Muscle of leg (tissue), 11 donors: Measurements from ENCODE around the gene ARHGAP26. TPM values are rescaled to one million over a fixed set of nuclear protein-coding genes. Genes with fewer than 3 reads are reported as not detected.

ENCODE experiments used
- DNase-seq: peaks from one replicate; pipeline ENCODE4 v3.0.0; 2013
- H3K27ac ChIP-seq: one replicate; pipeline ENCODE4 v1.5.1; 2013; ENCODE audit warnings: mild to moderate bottlenecking, low read length, control low read depth
- H3K27me3 ChIP-seq: one replicate; pipeline ENCODE4 v1.6.1; 2013; ENCODE audit warnings: low read length; ENCODE audit not compliant: control insufficient read depth, insufficient read depth
- H3K36me3 ChIP-seq: one replicate; pipeline ENCODE4 v1.6.1; 2013; ENCODE audit warnings: low read length; ENCODE audit not compliant: control insufficient read depth, insufficient read depth
- H3K4me1 ChIP-seq: one replicate; pipeline ENCODE4 v1.6.1; 2013; ENCODE audit warnings: low read length; ENCODE audit not compliant: control insufficient read depth, insufficient read depth
- H3K4me3 ChIP-seq: one replicate; pipeline ENCODE4 v1.5.1; 2013; ENCODE audit warnings: low read length, control low read depth
- H3K9me3 ChIP-seq: replicated peaks from 2 replicates; pipeline ENCODE4 v1.6.1; 2013; ENCODE audit warnings: low read depth, low read length; ENCODE audit not compliant: control insufficient read depth
- whole genome bisulfite sequencing: methylation state at CpG from one replicate; pipeline ENCODE4 v1.1.5; 2013; ENCODE audit warnings: missing lambda C conversion rate; ENCODE audit not compliant: insufficient coverage; 5-methylcytosine and 5-hydroxymethylcytosine counted together
- polyA plus RNA-seq, 8 donors: library from polyadenylated mRNA; unstranded; fragments of 120-200 nt; gene quantifications; one replicate each; pipeline versions ENCODE4 v1.2.1 to v1.2.3, GENCODE V29; 2013; ENCODE audit warnings: inconsistent platforms in 1 of 8, low replicate concordance in 1 of 8; ENCODE audit not compliant: insufficient read length in 8 of 8, insufficient read depth in 1 of 8
- total RNA-seq: library from RNA; stranded (reverse); fragments of 120-200 nt; gene quantifications from one replicate; pipeline ENCODE4 v1.2.4, GENCODE V29; 2013

The ARHGAP26 gene
- total and polyA plus RNA-seq, 9 donors, result 10.4 to 17.1 (median 13.2) TPM

- WGBS, result 57% methylated on average over 3 of the region's 8 CpGs
- H3K27me3 ChIP-seq, result no peaks in the 10 kb centered on the region
- no peaks in the 10 kb centered on the region for H3K9me3 ChIP-seq
- no peak overlapping the region for H3K27ac ChIP-seq
- peaks cover 26% of the 10 kb centered on the region for H3K4me1 ChIP-seq
- H3K4me3 ChIP-seq, result no peak overlapping the region
- H3K36me3 ChIP-seq, result no peaks in the 10 kb centered on the region
- DNase-seq, result no peak
Measured at GRCh38 chr5:142735323-142736246, 34.6 kb upstream of the ARHGAP26 start.

GRCh38 chr5:142736247-142736632, 33.9 kb upstream of the ARHGAP26 start:
- 58% methylated on average over 3 of the region's 7 CpGs for WGBS
- H3K27ac ChIP-seq, result no peak overlapping the region
- H3K4me3 ChIP-seq, result no peak overlapping the region

DNA sequence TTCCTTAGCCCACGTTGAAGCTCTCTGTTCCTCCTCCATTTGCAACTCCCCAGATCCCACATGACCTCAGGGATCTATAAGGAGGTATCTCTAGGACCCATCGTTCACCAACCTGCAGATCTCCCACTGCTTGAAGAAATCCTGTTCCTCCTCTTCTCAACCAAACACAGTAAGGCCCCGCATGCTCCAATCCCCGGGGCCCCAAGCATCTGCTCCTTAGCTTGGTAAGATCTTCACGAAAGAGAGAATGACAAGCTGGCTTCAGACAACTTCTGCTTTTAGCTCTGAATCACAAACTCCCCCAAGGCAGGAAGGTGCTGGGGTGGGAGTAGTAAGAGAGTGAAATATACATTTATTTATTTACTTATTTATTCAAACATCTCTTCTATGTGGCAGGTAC, 33.0 kb upstream of the ARHGAP26 start:
- Histone ChIP-seq H3K27ac (no peak overlapping the region), H3K27me3 (no peaks in the 10 kb centered on the region), H3K9me3 (no peaks in the 10 kb centered on the region), H3K36me3 (no peaks in the 10 kb centered on the region), H3K4me1 (peaks cover 32% of the 10 kb centered on the region), H3K4me3 (no peak overlapping the region)
- no peak for DNase-seq
- WGBS, result 51% methylated on average over 3 of the region's 5 CpGs

More at GRCh38 chr5:142736247-142736632, 33.9 kb upstream of the ARHGAP26 start:
- DNase-seq, result no peak
- no peaks in the 10 kb centered on the region for H3K27me3 ChIP-seq
- H3K9me3 ChIP-seq, result no peaks in the 10 kb centered on the region
- H3K36me3 ChIP-seq, result no peaks in the 10 kb centered on the region
- H3K4me1 ChIP-seq, result peaks cover 30% of the 10 kb centered on the region

- WGBS, result 14% methylated on average over 2 of the region's 6 CpGs
Measured at GRCh38 chr5:142740474-142741242, 29.5 kb upstream of the ARHGAP26 start.

GRCh38 chr5:142743592-142744441, 26.4 kb upstream of the ARHGAP26 start:
- H3K9me3 ChIP-seq, result no peaks in the 10 kb centered on the region
- H3K27ac ChIP-seq, result peak overlapping the region; percentile 96
- H3K36me3 ChIP-seq, result no peaks in the 10 kb centered on the region
- no peaks in the 10 kb centered on the region for H3K27me3 ChIP-seq
- H3K4me3 ChIP-seq, result no peak overlapping the region
- H3K4me1 ChIP-seq, result peaks cover 30% of the 10 kb centered on the region
- peak; percentile 96 for DNase-seq
- 34% methylated on average over 3 of the region's 7 CpGs for WGBS

More at GRCh38 chr5:142740474-142741242, 29.5 kb upstream of the ARHGAP26 start:
- H3K9me3 ChIP-seq, result no peaks in the 10 kb centered on the region
- H3K4me3 ChIP-seq, result no peak overlapping the region
- H3K27me3 ChIP-seq, result no peaks in the 10 kb centered on the region
- peak; percentile 96 for DNase-seq
- no peaks in the 10 kb centered on the region for H3K36me3 ChIP-seq
- peak overlapping the region; percentile 70 for H3K27ac ChIP-seq
- peaks cover 35% of the 10 kb centered on the region for H3K4me1 ChIP-seq

DNA sequence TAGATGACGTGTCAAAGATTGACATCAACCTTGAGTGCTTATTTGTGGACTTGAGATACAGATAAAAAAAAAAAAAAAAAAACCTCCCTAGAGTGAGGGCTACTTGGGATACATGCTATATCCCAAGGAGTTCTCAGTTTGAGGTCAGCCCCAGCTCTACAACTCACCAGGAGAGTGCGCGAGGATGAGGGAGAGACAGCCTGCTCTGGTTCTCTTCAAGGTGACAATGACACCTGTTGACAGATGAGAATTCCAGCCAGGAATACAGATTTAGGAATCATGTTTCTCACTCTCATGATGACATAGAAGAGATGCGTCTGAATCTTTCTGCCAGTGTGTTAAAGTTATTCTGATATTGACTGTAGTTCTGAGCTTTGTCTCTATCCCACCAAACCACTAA, 24.9 kb upstream of the ARHGAP26 start:
- Histone ChIP-seq H3K27me3 (no peaks in the 10 kb centered on the region), H3K36me3 (no peaks in the 10 kb centered on the region), H3K4me1 (peaks cover 29% of the 10 kb centered on the region), H3K4me3 (no peak overlapping the region), H3K9me3 (no peaks in the 10 kb centered on the region), H3K27ac (no peak overlapping the region)
- DNase-seq, result no peak
- no CpG with 5 or more reads among the region's 4 CpGs for WGBS

- no peaks in the 10 kb centered on the region for H3K9me3 ChIP-seq
- H3K27ac ChIP-seq, result no peak overlapping the region
- H3K4me3 ChIP-seq, result no peak overlapping the region
- WGBS, result 90% methylated on average over 2 of the region's 4 CpGs
- H3K4me1 ChIP-seq, result peaks cover 22% of the 10 kb centered on the region
- no peaks in the 10 kb centered on the region for H3K27me3 ChIP-seq
- peak; percentile 73 for DNase-seq
- no peaks in the 10 kb centered on the region for H3K36me3 ChIP-seq
Measured at GRCh38 chr5:142746532-142747433, 23.4 kb upstream of the ARHGAP26 start.

GRCh38 chr5:142748132-142748531, 22.0 kb upstream of the ARHGAP26 start:
- Histone ChIP-seq H3K27me3 (no peaks in the 10 kb centered on the region), H3K36me3 (no peaks in the 10 kb centered on the region), H3K9me3 (no peaks in the 10 kb centered on the region), H3K27ac (no peak overlapping the region), H3K4me3 (no peak overlapping the region), H3K4me1 (peaks cover 15% of the 10 kb centered on the region)
- no CpG with 5 or more reads among the region's 1 CpG for WGBS
- DNase-seq, result peak; percentile 66

DNA sequence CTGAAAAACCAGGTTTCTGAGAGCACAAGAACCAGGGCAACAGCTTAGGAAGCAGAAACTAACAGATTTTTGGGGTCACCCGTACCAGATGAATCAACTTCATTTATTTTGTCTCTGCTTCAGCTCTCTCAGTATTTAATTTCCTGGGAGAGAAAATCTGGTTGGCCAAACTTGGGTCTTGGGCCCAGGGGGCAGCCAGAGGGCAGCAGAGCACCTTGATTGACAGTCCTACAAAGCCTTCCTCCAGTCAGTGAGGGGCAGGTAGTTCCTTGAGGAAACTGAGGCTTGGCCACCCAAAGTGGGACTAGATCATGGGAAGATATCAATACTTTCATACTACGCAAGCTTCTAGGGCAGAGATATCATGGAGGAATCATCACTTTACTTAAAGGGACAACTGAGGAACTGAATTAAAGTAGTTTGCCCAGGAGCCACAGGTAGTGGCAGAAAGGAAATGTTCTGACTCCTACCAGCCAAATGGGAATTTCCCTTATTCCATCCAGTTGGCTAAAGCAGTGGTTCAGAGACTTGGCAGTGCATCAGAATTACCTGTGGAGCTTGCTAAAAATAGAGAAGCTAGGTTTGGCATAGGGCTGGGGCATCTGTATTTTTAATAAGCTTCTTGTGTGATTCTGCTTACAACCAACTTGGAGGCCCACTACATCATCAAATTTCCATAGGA, 21.5 kb upstream of the ARHGAP26 start:
- H3K9me3 ChIP-seq, result no peaks in the 10 kb centered on the region
- peaks cover 13% of the 10 kb centered on the region for H3K4me1 ChIP-seq
- DNase-seq, result no peak
- no peaks in the 10 kb centered on the region for H3K36me3 ChIP-seq
- no CpG with 5 or more reads among the region's 2 CpGs for WGBS
- H3K27ac ChIP-seq, result no peak overlapping the region
- no peak overlapping the region for H3K4me3 ChIP-seq
- no peaks in the 10 kb centered on the region for H3K27me3 ChIP-seq
